GM12878 (cell line): Measurements from ENCODE around the gene GRK5. TPM values are rescaled to one million over a fixed set of nuclear protein-coding genes. Genes with fewer than 3 reads are reported as not detected.

ENCODE experiments used
- ATAC-seq: fragments of 200-7000 bp; cut with Tn5 transposase; 3 replicates; pipeline ENCODE4 v1.9.1; 2020; ENCODE audit warnings: mild to moderate bottlenecking, moderate library complexity
- BruUV-seq: library from RNA; stranded (reverse); fragments of 400-500 nt; replicated peaks from 2 replicates; lab custom pipeline; 2021; lab: Mats Ljungman, UMichigan
- CTCF ChIA-PET: fragments of 300-600 bp; sonication (Branson Sonifier 250); formaldehyde crosslinking; extraction: SDS; loops from one replicate; lab custom pipeline; 2021; ENCODE audit warnings: inconsistent platforms; lab: Yijun Ruan, JAX
- POLR2A ChIA-PET: fragments of 350-600 bp; formaldehyde crosslinking; extraction: SDS; loops from one replicate; lab custom pipeline; 2021; ENCODE audit warnings: inconsistent platforms; lab: Charles Lee
- RAD21 ChIA-PET: fragments of 300-600 bp; sonication (Branson Sonifier 250); formaldehyde crosslinking; loops from one replicate; lab custom pipeline; 2023; ENCODE audit warnings: antibody characterized with exemption; ENCODE audit not compliant: unreplicated experiment; lab: Charles Lee
- SMC1A ChIA-PET: fragments of 300-600 bp; sonication (Branson Sonifier 250); formaldehyde crosslinking; loops from one replicate; lab custom pipeline; 2023; ENCODE audit not compliant: unreplicated experiment, uncharacterized antibody; lab: Charles Lee
- DNase-seq: peaks from one replicate; pipeline ENCODE4 v3.0.0-alpha.2; 2011; ENCODE audit warnings: low read depth, low spot score
- FAIRE-seq: peaks from 3 replicates; lab custom pipeline; 2011; peaks lifted over from hg19 to GRCh38; lab: Jason Lieb, UNC
- H2AFZ ChIP-seq: 2 replicates; pipeline ENCODE4 v1.6.0; 2011; ENCODE audit warnings: low read depth, low read length, control low read depth; ENCODE audit not compliant: control insufficient read depth
- H3K27ac ChIP-seq: 2 replicates; pipeline ENCODE4 v1.5.1; 2011; ENCODE audit warnings: control low read depth; ENCODE audit not compliant: control insufficient read depth, insufficient read depth
- H3K27me3 ChIP-seq, 2 experiments: replicated peaks in 1 of 2; 2 replicates each; pipeline versions ENCODE4 v1.6.0 to v1.6.1; 2011; ENCODE audit warnings: low read length in 1 of 2; ENCODE audit not compliant: control insufficient read depth in 2 of 2, insufficient read depth in 2 of 2
- H3K36me3 ChIP-seq, 2 experiments: 2 replicates each; pipeline ENCODE4 v1.5.1; 2011; ENCODE audit warnings: low read length in 1 of 2; ENCODE audit not compliant: control insufficient read depth in 2 of 2, insufficient read depth in 2 of 2
- H3K4me1 ChIP-seq: 2 replicates; pipeline ENCODE4 v1.6.1; 2011; ENCODE audit warnings: mild to moderate bottlenecking, low read length, moderate library complexity, mixed read lengths; ENCODE audit not compliant: control insufficient read depth, insufficient read depth
- H3K4me2 ChIP-seq: 2 replicates; pipeline ENCODE4 v1.6.0; 2011; ENCODE audit warnings: control low read depth; ENCODE audit not compliant: control insufficient read depth, insufficient read depth
- H3K4me3 ChIP-seq: fragments of 200-600 bp; sonication (generic); 2 replicates; pipeline ENCODE4 v1.5.1; 2016
- H3K79me2 ChIP-seq: 2 replicates; pipeline ENCODE4 v1.6.0; 2011; ENCODE audit warnings: low read length; ENCODE audit not compliant: control insufficient read depth, insufficient read depth
- H3K9ac ChIP-seq: 2 replicates; pipeline ENCODE4 v1.8.0; 2011; ENCODE audit warnings: low read length, control low read depth, mixed read lengths; ENCODE audit not compliant: control insufficient read depth, insufficient read depth
- H3K9me3 ChIP-seq: replicated peaks from 3 replicates; pipeline ENCODE4 v1.5.1; 2011; ENCODE audit warnings: mild to moderate bottlenecking, low read length; ENCODE audit not compliant: control insufficient read depth, insufficient read depth
- H4K20me1 ChIP-seq: 2 replicates; pipeline ENCODE4 v1.6.0; 2011; ENCODE audit not compliant: control insufficient read depth, insufficient read depth
- HCFC1 ChIP-seq: fragments of 150-350 bp; IDR thresholded peaks from 2 replicates; pipeline ENCODE4 v1.6.1; 2014; ENCODE audit warnings: low read length
- JUND ChIP-seq: IDR thresholded peaks from 2 replicates; pipeline ENCODE4 v1.6.1; 2012; ENCODE audit warnings: low read depth, mild to moderate bottlenecking, low read length, improper control_type of control experiment, moderate library complexity
- MXI1 ChIP-seq: fragments of 150-350 bp; IDR thresholded peaks from 2 replicates; pipeline ENCODE4 v1.6.1; 2011; ENCODE audit warnings: low read depth, mild to moderate bottlenecking, inconsistent platforms, low read length, improper control_type of control experiment
- MYB ChIP-seq: fragments of 150-350 bp; IDR thresholded peaks from 2 replicates; pipeline ENCODE4 v1.6.1; 2014; ENCODE audit warnings: mild to moderate bottlenecking, low read depth, low read length, borderline replicate concordance
- POLR2AphosphoS2 ChIP-seq: IDR thresholded peaks from 2 replicates; pipeline ENCODE4 v1.6.1; 2011; ENCODE audit warnings: low read depth, mild to moderate bottlenecking, low read length, improper control_type of control experiment, moderate library complexity
- RCOR1 ChIP-seq: conservative IDR thresholded peaks from 2 replicates; pipeline ENCODE4 v1.6.1; 2012; ENCODE audit warnings: low read depth, low read length, improper control_type of control experiment
- WGBS: methylation state at CpG from one replicate; pipeline ENCODE4 v1.1.6; 2016; ENCODE audit warnings: low lambda C conversion rate; ENCODE audit not compliant: insufficient replicate concordance, insufficient coverage; ENCODE audit errors: missing lambda C conversion rate; 5-methylcytosine and 5-hydroxymethylcytosine counted together
- in situ Hi-C: fragments of 300-500 bp; cut with MboI; formaldehyde crosslinking; loops from 9 replicates; pipeline ENCODE4 v1.14.3; 2018; ENCODE audit warnings: mixed read lengths
- intact Hi-C: fragments of 100-400 bp; cut with micrococcal nuclease; formaldehyde crosslinking; loops from one replicate; pipeline ENCODE4 v1.14.2; 2022; ENCODE audit not compliant: unreplicated experiment
- polyA plus RNA-seq, 11 experiments: library from polyadenylated mRNA; depleted of rRNA in 4 of 11; unstranded in 6 of 11; stranded (reverse) in 5 of 11; fragments of >200 nt; fragmentation: Nextera tagmentation in 4 of 11; fragmentation: Illumina TruSeq in 1 of 11; extraction: Ambion mirVana in 4 of 11; extraction: Trizol in 1 of 11; gene quantifications; 1 replicate in 1 of 11; 2 replicates in 10 of 11; pipeline versions ENCODE4 v1.2.1 to v1.2.3, GENCODE V29; 2011 to 2016; ENCODE audit warnings: inconsistent platforms in 2 of 11, missing spikeins in 2 of 11, low read depth in 1 of 11
- total RNA-seq, 4 experiments: library from RNA; depleted of rRNA in 3 of 4; stranded (reverse); fragments of >200 nt in 3 of 4; fragmentation: Illumina TruSeq in 1 of 4; extraction: Trizol in 1 of 4; gene quantifications; 2 replicates each; pipeline versions ENCODE4 v1.2.1 to v1.2.3, GENCODE V29; 2013 to 2021
- TF ChIP-seq, protein P1 (sequence below): IDR thresholded peaks from 2 replicates; pipeline ENCODE4 v1.6.1; 2011; ENCODE audit warnings: mild to moderate bottlenecking, low read depth, low read length, moderate library complexity; ENCODE audit not compliant: insufficient replicate concordance
- TF ChIP-seq, protein P2 (sequence below): IDR thresholded peaks from 2 replicates; pipeline ENCODE4 v1.6.1; 2012; ENCODE audit warnings: low read depth, low read length, improper control_type of control experiment
- TF ChIP-seq, protein P3 (sequence below): fragments of 450-650 bp; IDR thresholded peaks from 2 replicates; pipeline ENCODE4 v1.6.1; 2017; ENCODE audit warnings: borderline replicate concordance

GRK5 gene
- total and polyA plus RNA-seq, 10 of the 15 experiments (the other 5 are each of a cell fraction or from before 2014, with no cell fraction given), result 0.11 to 22.1 (median 10.0) TPM

DNA sequence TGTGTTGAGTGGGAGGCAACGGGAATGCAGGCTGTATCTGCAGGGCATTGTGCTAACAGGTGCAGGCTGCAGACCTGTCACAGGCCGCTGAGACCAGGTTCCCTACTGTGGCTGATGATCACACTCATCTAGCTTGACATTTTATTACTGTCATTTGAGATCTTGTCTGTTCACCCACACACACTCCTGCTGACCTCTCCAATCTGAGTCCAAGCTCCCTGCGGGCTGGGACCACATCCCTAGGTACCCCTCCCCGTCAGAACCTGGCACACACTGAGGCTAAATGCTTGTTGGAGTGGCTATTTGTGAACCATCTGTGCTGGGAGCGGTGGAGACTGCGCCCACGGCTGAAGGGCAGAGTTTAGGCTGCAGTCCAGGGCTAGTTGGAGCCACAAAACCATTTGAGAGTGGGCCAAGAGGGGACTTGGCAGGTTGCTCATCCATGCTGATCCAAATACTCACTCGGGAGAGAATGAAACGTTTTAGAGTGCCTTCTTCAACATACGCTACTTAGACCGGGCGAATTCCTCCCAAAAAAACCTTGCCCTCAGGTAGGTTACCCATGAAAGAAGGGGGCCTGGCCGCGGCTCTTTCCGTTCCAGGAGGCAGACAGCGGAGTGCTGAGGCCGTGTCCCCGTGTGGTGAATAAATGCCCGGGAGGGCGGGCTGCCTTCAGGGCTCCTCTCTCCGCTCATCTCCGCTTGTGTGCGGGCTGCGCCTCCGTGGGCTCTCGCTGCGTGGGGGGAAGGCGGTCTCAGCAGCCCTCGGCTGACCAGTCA, 170.8 kb downstream of the GRK5 start (continued):
- TF ChIP-seq, protein P1, sequence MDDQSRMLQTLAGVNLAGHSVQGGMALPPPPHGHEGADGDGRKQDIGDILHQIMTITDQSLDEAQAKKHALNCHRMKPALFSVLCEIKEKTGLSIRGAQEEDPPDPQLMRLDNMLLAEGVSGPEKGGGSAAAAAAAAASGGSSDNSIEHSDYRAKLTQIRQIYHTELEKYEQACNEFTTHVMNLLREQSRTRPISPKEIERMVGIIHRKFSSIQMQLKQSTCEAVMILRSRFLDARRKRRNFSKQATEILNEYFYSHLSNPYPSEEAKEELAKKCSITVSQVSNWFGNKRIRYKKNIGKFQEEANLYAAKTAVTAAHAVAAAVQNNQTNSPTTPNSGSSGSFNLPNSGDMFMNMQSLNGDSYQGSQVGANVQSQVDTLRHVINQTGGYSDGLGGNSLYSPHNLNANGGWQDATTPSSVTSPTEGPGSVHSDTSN, result no peak
- TF ChIP-seq, protein P2, sequence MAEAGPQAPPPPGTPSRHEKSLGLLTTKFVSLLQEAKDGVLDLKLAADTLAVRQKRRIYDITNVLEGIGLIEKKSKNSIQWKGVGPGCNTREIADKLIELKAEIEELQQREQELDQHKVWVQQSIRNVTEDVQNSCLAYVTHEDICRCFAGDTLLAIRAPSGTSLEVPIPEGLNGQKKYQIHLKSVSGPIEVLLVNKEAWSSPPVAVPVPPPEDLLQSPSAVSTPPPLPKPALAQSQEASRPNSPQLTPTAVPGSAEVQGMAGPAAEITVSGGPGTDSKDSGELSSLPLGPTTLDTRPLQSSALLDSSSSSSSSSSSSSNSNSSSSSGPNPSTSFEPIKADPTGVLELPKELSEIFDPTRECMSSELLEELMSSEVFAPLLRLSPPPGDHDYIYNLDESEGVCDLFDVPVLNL, result no peak
- TF ChIP-seq MXI1, result no peak
- TF ChIP-seq, all 136 proteins: peak for 0

DNA sequence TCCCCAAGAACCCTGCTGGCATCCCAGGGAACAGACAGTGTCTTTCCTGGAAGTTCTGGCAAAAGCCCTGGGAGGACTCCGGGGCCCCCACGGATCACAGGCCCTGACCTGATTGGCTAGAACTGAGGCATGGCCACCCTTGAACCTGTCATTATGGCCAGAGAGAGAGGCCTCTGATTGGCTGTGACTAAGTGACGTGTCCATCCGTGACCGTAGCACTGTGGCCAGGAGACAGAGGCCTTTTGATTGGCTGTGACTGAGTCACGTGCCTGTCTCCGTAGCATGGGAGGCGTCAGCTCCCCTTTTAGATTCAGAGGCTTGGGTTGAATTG, 171.3 kb downstream of the GRK5 start:
- POLR2A ChIA-PET, result no interaction called here
- SMC1A ChIA-PET, result no interaction called here
- peaks cover 8% of the 10 kb centered on the region for H3K4me1 ChIP-seq
- FAIRE-seq, result no peak
- ATAC-seq, result no peak
- CTCF ChIA-PET, result no interaction called here
- H3K9me3 ChIP-seq, result no peaks in the 10 kb centered on the region
- in situ Hi-C loops (no loop called here), intact Hi-C loops (no loop called here)
- no peaks in the 10 kb centered on the region; the same call in none of the 2 replicates for H3K79me2 ChIP-seq
- no peak overlapping the region for H2AFZ ChIP-seq
- RAD21 ChIA-PET, result no interaction called here
- no peak for TF ChIP-seq RCOR1
- TF ChIP-seq JUND, result no peak
- no peak for TF ChIP-seq MYB
- TF ChIP-seq, protein P3, sequence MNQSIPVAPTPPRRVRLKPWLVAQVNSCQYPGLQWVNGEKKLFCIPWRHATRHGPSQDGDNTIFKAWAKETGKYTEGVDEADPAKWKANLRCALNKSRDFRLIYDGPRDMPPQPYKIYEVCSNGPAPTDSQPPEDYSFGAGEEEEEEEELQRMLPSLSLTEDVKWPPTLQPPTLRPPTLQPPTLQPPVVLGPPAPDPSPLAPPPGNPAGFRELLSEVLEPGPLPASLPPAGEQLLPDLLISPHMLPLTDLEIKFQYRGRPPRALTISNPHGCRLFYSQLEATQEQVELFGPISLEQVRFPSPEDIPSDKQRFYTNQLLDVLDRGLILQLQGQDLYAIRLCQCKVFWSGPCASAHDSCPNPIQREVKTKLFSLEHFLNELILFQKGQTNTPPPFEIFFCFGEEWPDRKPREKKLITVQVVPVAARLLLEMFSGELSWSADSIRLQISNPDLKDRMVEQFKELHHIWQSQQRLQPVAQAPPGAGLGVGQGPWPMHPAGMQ, result no peak
- no peak for TF ChIP-seq POLR2AphosphoS2
- TF ChIP-seq HCFC1, result no peak
- BruUV-seq, result no TSS peak
- no peaks in the 10 kb centered on the region for H3K27me3 ChIP-seq
- H3K36me3 ChIP-seq, result peaks cover 1 to 3% of the 10 kb centered on the region in 2 experiments; a peak in 3 of 4 replicates
- no peak overlapping the region for H3K4me2 ChIP-seq
- no peak overlapping the region for H3K4me3 ChIP-seq
- H4K20me1 ChIP-seq, result peaks cover 5% of the 10 kb centered on the region
- WGBS, result 95% methylated on average over 8 of the region's 8 CpGs
- no peak overlapping the region for H3K27ac ChIP-seq
- DNase-seq, result no peak
- no peak overlapping the region for H3K9ac ChIP-seq
